IgD-negative memory B cell (primary cell): Measurements from ENCODE around the gene GTF2B. TPM values are rescaled to one million over a fixed set of nuclear protein-coding genes. Genes with fewer than 3 reads are reported as not detected.
A peak's percentile ranks its signal among the peaks of the same experiment; 100 is the strongest.
"Not testable (repeated sequence)": the region's sequence is repeated elsewhere in the genome, so short reads cannot be mapped to it uniquely, and the experiment has no call there.

Experiments
- H3K27ac Mint-ChIP-seq, 3 donors: one replicate each; pipeline ENCODE4 v1.8.0; 2020 to 2022; ENCODE audit warnings: mild to moderate bottlenecking in 3 of 3, mixed read lengths in 3 of 3, moderate library complexity in 1 of 3
- H3K27me3 Mint-ChIP-seq: one replicate; pipeline ENCODE4 v1.8.0; 2021; ENCODE audit warnings: mixed read lengths
- H3K36me3 Mint-ChIP-seq: one replicate; pipeline ENCODE4 v1.8.0; 2020; ENCODE audit warnings: mild to moderate bottlenecking, mixed read lengths
- H3K4me1 Mint-ChIP-seq, 3 donors: one replicate each; pipeline ENCODE4 v1.8.0; 2020 to 2022; ENCODE audit warnings: mixed read lengths in 3 of 3, mild to moderate bottlenecking in 1 of 3
- H3K4me3 Mint-ChIP-seq, 4 donors: one replicate each; pipeline ENCODE4 v1.8.0; 2020 to 2022; ENCODE audit warnings: mild to moderate bottlenecking in 4 of 4, mixed read lengths in 4 of 4, moderate library complexity in 3 of 4
- H3K9me3 Mint-ChIP-seq, 3 donors: one replicate each; pipeline ENCODE4 v1.8.0; 2020 to 2021; ENCODE audit warnings: mixed read lengths in 3 of 3, mild to moderate bottlenecking in 1 of 3
- polyA plus RNA-seq: library from polyadenylated mRNA; unstranded; fragments of 300-500 nt; fragmentation: Illumina TruSeq; gene quantifications from one replicate; pipeline ENCODE4 v1.2.3, GENCODE V29; 2021

GTF2B gene
- polyA plus RNA-seq, 1 donor from 2014 or later: 56.5 TPM

DNA sequence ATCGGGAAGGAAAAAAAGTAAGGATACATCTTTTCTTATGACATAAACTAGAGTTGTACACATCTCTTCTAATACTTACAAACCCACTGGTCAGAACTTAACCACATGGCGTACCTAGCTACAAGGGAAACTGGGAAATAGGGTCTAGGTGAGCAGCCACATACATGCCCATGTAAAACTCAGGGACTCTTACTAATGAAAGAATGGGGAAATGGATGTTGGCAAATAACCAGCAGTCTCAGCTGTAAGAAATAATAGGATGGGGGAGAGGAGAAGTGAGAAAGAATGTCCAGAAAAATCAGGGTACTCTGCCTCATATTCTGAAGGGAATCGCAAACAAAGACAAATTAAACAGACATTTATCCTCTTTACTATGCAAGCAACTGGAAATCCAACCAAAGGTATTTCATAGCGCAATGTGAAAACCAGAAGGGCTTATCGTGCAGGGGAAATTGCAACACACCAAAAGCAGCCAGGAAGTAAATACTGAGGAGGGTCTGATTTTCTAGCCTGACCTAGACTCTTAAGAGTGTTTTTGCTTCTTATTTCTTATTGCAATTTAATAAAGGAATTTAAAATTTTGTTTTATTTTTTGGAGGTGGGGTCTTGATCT, 17.5 kb downstream of the GTF2B start:
- Mint-ChIP-seq H3K9me3 (no peaks in the 10 kb centered on the region), H3K4me1 (peaks cover 5 to 25% (median 24%) of the 10 kb centered on the region in 3 donors), H3K4me3 (no peak overlapping the region), H3K27ac (no peak overlapping the region), H3K36me3 (peaks cover 5% of the 10 kb centered on the region), H3K27me3 (no peaks in the 10 kb centered on the region)

DNA sequence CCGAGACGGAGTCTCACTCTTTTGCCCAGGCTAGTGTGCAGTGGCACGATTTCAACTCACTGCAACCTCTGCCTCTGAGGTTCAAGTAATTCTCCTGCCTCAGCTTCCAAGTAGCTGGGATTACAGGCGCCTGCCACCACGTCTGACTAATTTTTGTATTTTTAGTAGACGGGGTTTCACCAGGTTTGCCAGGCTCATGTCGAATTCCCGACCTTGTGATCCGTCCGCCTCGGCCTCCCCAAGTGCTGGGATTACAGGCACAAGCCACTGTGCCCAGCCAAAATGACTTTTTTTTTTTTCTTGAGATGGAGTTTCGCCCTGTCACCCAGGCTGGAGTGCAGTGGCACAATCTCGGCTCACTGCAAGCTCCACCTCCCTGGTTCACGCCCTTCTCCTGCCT, 21.7 kb downstream of the GTF2B start:
- H3K4me3 Mint-ChIP-seq: not testable (repeated sequence)

DNA sequence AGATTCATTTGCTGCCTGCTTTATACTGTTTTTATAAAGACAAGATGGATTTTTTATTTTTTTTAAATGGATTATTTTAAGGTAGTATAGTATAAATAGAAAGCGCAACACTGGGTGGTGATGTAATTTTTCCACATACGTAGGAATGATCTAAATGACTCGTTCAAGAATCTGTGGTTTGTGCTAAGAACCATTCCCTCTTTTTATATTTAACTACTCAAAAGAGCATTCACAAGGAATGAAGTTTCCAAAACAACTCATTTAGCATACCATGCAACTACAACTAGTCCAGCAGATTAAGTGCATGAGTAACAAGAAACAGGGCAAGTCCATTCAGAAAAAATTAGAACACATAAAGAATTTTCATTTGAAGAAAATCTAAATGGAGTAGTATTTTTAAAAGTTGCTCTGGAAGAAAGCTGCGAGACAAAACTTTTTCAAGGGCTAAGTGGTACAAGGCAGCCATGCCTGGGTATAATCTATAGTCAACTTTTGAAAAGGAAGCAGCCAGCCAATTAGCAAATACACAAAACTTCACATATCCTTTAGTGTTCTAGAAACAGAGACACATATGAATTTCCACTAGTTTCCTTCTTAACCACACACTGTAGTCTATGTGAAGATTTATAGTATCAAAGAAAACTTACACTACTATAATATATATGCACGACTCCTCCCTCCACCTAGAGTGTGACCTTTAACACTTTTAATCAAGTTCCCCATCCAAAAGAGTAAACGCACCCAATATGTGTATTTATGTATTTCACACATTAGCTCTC, 23.4 kb downstream of the GTF2B start:
- peak overlapping the region in 2 of 4 donors; percentile 57 to 63 for H3K4me3 Mint-ChIP-seq
- no peaks in the 10 kb centered on the region for H3K27me3 Mint-ChIP-seq
- peak overlapping the region in 1 of 3 donors; percentile 59 for H3K27ac Mint-ChIP-seq
- peaks cover 17 to 32% (median 19%) of the 10 kb centered on the region in 3 donors for H3K4me1 Mint-ChIP-seq
- H3K36me3 Mint-ChIP-seq: peaks cover 4% of the 10 kb centered on the region
- H3K9me3 Mint-ChIP-seq: no peaks in the 10 kb centered on the region

More for the DNA sequence above, 21.7 kb downstream of the GTF2B start:
- not testable (repeated sequence) for H3K9me3 Mint-ChIP-seq, H3K27me3 Mint-ChIP-seq, H3K36me3 Mint-ChIP-seq
- H3K4me1 Mint-ChIP-seq: peaks cover 13 to 26% (median 25%) of the 10 kb centered on the region in 3 donors
- H3K27ac Mint-ChIP-seq: peak overlapping the region in 1 of 3 donors; percentile 47

DNA sequence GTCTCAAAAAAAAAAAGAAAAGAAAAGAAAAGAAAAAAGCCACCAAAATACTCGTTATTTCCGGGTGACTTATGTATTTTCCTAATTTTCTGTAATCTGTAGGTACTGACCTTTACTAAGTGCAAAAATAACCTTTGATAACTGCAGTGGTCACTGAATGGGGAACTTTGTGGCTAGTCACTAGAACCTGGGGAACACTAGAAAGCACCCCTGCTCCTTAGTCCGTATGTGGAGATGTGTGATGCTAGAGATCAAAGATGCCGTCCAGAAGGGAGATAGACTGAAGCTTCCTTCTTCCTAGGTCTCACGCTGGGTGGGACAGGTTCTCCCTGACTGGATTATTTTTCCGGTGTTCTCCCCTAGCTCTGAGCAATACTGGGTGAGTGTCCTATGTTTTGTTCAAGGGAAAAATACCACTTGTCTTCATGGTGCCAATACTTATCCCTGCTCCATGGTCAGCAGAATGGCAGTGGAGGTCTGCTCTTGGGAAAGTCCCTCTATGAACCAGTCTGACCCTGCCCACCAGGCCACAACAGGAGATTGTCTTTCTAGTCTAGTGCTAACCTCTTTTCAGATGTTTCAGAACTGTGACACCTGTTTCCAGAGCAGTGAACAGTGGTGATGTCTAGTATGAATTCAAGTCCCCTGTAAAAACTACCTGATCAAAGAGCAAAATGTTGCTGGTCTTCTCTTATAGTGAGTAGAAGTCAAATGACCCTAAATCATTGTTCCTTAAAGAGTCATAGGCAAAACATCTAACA, 39.9 kb downstream of the GTF2B start:
- no peak overlapping the region for H3K4me3 Mint-ChIP-seq
- peak overlapping the region in 2 of 3 donors; percentile 23 to 71 for H3K27ac Mint-ChIP-seq
- no peaks in the 10 kb centered on the region for H3K9me3 Mint-ChIP-seq
- H3K4me1 Mint-ChIP-seq: no peaks in the 10 kb centered on the region
- no peaks in the 10 kb centered on the region for H3K27me3 Mint-ChIP-seq
- H3K36me3 Mint-ChIP-seq: peaks cover 2% of the 10 kb centered on the region

DNA sequence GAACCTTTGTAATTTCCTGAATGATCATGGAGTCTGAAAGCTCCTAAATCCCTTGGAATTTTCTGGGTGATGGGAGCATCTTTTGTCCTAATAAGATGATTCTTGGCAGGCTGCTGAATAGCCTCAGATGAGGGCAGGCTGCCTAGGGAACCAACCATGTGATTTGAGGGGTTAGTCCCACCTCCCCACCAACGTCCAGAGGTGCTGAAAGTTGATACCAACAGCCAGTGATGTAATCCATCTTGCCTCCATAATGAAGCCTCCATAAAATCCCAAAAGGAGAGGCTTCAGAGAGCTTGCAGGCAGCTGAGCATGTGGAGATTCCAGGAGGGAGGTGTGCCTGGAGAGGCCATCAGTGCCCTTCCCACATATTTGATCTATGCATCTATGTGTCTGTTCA, 43.7 kb downstream of the GTF2B start:
- H3K27ac Mint-ChIP-seq: no peak overlapping the region
- H3K4me3 Mint-ChIP-seq: no peak overlapping the region
- no peaks in the 10 kb centered on the region for H3K36me3 Mint-ChIP-seq
- no peaks in the 10 kb centered on the region for H3K27me3 Mint-ChIP-seq
- no peaks in the 10 kb centered on the region for H3K4me1 Mint-ChIP-seq
- H3K9me3 Mint-ChIP-seq: peaks cover 0 to 2% (median 0%) of the 10 kb centered on the region in 3 donors

DNA sequence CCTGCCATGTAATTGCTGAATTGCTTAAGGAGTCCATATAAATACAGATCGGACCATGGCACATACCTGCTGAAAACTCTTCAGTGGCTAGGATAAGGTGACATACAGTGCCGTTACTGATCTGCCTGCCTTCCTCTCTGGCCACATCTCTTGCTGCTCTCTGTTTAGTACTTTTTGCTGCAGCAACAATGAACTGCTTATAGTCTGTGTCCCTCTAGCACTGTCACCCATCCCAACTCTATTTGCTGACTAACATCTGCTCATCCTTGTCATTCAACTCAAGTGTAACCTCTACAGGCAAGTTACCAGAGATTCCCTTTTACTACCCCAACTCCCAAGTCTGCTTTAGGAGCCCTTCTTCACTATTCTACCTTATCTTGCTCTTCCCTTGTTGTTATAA, 65.6 kb downstream of the GTF2B start:
- Mint-ChIP-seq H3K36me3 (peaks cover 3% of the 10 kb centered on the region), H3K27ac (no peak overlapping the region), H3K4me1 (no peaks in the 10 kb centered on the region)

DNA sequence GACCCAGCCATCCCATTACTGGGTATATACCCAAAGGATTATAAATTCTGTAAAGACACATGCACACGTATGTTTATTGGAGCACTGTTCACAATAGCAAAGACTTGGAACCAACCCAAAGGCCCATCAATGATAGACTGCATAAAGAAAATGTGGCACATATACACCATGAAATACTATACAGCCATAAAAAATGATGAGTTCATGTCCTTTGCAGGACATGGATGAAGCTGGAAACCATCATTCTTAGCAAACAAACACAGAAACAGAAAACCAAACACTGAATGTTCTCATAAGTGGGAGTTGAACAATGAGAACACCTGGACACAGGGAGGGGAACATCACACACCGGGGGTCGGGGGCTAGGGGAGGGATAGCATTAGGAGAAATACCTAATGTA, 71.7 kb downstream of the GTF2B start:
- not testable (repeated sequence) for H3K4me1 Mint-ChIP-seq, H3K27ac Mint-ChIP-seq, H3K36me3 Mint-ChIP-seq, H3K4me3 Mint-ChIP-seq, H3K9me3 Mint-ChIP-seq, H3K27me3 Mint-ChIP-seq

More for the DNA sequence above, 65.6 kb downstream of the GTF2B start:
- Mint-ChIP-seq H3K9me3 (no peaks in the 10 kb centered on the region), H3K27me3 (no peaks in the 10 kb centered on the region), H3K4me3 (no peak overlapping the region)

DNA sequence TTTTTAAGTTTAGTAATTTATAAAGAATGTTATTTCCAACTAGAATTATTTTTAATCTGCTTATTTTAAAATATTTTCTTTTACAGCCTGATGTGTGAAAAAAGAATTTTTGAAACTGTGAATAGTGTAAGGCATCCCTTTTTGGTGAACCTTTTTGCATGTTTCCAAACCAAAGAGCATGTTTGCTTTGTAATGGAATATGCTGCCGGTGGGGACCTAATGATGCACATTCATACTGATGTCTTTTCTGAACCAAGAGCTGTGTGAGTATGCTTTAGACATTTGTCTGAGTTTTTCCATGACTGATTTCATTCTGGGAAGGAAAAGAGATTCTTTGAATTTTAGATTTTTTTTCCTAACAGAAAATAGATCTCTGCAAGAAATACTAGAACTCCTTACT, 77.9 kb downstream of the GTF2B start:
- Mint-ChIP-seq H3K36me3 (peaks cover 12% of the 10 kb centered on the region), H3K4me3 (no peak overlapping the region), H3K27me3 (no peaks in the 10 kb centered on the region), H3K27ac (no peak overlapping the region), H3K9me3 (no peaks in the 10 kb centered on the region), H3K4me1 (no peaks in the 10 kb centered on the region)

DNA sequence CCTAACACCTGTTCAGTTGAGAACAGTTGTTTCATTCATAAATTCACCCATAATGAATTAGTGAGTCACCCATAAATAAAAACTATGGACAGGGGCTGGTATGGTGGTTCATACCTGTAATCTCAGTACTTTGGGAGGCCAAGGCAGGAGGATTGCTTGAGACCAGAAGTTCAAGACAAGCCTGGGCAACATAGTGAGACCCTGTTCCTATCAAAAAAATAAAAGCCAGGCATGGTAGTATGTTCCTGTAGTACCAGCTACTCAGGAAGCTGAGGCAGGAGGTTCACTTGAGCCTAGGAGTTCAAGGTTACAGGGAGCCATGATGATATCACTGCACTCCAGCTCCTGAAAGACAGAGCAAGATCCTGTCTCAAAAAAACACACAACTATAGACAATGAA, 79.0 kb downstream of the GTF2B start:
- Mint-ChIP-seq H3K27ac (no peak overlapping the region), H3K4me1 (no peaks in the 10 kb centered on the region), H3K4me3 (no peak overlapping the region), H3K9me3 (no peaks in the 10 kb centered on the region), H3K27me3 (no peaks in the 10 kb centered on the region), H3K36me3 (peaks cover 12% of the 10 kb centered on the region)

DNA sequence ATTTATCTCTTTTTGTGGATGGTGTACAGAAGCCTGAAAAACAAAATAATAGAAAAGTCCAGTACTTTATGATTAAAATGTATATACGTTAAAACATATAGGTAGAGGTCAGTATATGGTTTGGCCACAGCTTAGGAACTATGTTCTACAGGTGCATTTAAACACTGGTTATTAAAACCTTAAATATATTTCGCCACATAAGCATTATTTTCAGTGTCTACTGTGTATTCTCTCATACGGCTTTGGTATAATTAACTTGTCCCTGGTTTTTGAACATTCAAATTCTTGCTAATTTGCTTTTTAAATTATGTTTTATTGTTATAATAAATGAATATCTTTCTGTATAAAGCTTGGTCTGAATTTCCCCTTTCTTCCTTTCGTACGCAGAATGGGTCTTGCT, 87.9 kb downstream of the GTF2B start:
- Mint-ChIP-seq H3K4me1 (peaks cover 0 to 9% (median 2%) of the 10 kb centered on the region in 3 donors), H3K9me3 (peaks cover 3 to 23% (median 11%) of the 10 kb centered on the region in 3 donors), H3K27me3 (no peaks in the 10 kb centered on the region), H3K27ac (no peak overlapping the region), H3K36me3 (peaks cover 32% of the 10 kb centered on the region), H3K4me3 (no peak overlapping the region)

DNA sequence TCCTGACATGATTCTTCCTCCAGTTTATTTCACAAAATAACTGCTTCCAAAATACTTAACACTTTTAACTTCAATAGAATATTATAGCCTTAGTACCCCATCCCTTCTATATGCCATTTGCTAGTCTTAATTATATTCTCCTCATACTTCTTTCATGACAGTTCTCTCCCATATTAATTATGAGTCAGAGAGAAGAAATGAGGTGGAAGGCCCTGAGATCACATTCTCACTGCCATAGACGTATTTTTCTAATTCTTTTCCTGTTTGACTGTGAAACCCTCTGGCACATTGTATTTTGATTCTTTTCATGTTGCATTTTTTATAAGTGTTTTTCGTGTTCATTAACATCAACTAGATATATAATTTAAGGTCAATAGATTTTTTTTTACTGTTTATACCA, 88.4 kb downstream of the GTF2B start:
- Mint-ChIP-seq H3K36me3 (peaks cover 34% of the 10 kb centered on the region), H3K4me1 (peaks cover 0 to 9% (median 2%) of the 10 kb centered on the region in 3 donors), H3K4me3 (no peak overlapping the region), H3K9me3 (peaks cover 3 to 25% (median 11%) of the 10 kb centered on the region in 3 donors), H3K27ac (peak overlapping the region in 1 of 3 donors; percentile 5), H3K27me3 (no peaks in the 10 kb centered on the region)

Other genes with a start within 250 kb of the GTF2B start
- 9.2 TPM for gene PKN2, start 207.3 kb downstream of the GTF2B start, polyA plus RNA-seq
- 19.3 TPM for gene KYAT3, start 101.1 kb upstream of the GTF2B start, polyA plus RNA-seq
- 11.2 TPM for gene RBMXL1, start 101.1 kb upstream of the GTF2B start, polyA plus RNA-seq
- gene GBP3, start 131.3 kb upstream of the GTF2B start, polyA plus RNA-seq: 2.9 TPM
- gene GBP1, start 173.6 kb upstream of the GTF2B start, polyA plus RNA-seq: 9.3 TPM
- gene GBP2, start 234.5 kb upstream of the GTF2B start, polyA plus RNA-seq: 9.4 TPM